ENCODE measurements around the gene ZNF718.

DNA sequence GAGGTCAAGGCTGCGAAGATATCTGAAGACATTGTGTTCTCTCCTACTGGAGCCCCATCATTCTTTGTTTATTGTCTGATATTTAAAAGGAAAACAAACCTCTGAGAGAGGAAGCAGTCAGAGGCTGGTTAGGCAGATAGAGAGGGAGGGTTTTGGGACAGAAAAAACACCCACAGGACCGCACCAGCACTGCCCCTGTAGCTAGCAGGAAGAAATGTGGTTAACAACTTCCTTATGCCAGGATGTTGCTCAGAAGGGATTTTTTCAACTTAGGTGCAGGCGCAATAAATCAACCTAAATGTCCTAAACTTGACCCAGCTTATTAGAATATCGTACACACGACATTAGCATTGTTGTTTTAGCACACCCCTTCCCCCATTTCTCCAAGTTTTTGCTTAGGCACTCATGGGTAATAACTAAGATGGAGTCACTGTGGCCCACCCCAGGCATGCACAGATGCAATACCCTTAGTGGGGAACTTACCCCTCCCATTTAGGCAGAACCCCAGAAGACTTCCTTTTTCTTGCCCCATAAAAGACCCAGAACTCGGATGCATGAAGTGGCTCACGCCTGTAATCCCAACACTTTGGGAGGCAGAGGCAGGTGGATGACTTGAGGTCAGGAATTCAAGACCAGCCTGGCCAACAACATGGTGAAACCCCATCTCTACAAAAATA lies 2.8 kb upstream of the ZNF718 start:
- TF ChIP-seq PHF8 (conservative IDR thresholded peaks at IDR 0.05; ENCODE audit: low read depth, low read length) (no peak), GABPA (IDR thresholded peaks at IDR 0.05; ENCODE audit: borderline replicate concordance, insufficient read depth, low read length) (no peak), SIX5 (IDR thresholded peaks at IDR 0.05; ENCODE audit: low read depth, low read length) (no peak), GTF2F1 (IDR thresholded peaks at IDR 0.05; ENCODE audit: borderline replicate concordance, low read depth, low read length) (no peak), SIRT6 (IDR thresholded peaks at IDR 0.05; ENCODE audit: low read length) (no peak), RAD21 (IDR thresholded peaks at IDR 0.05 in 1 of 2, conservative IDR thresholded peaks at IDR 0.05 in 1 of 2; ENCODE audit: low read depth in 2 of 2, low read length in 2 of 2) (no peak)
- TF ChIP-seq, protein P1, sequence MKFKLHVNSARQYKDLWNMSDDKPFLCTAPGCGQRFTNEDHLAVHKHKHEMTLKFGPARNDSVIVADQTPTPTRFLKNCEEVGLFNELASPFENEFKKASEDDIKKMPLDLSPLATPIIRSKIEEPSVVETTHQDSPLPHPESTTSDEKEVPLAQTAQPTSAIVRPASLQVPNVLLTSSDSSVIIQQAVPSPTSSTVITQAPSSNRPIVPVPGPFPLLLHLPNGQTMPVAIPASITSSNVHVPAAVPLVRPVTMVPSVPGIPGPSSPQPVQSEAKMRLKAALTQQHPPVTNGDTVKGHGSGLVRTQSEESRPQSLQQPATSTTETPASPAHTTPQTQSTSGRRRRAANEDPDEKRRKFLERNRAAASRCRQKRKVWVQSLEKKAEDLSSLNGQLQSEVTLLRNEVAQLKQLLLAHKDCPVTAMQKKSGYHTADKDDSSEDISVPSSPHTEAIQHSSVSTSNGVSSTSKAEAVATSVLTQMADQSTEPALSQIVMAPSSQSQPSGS (IDR thresholded peaks at IDR 0.05; ENCODE audit: low read length) = no peak
- TF ChIP-seq, protein P2, sequence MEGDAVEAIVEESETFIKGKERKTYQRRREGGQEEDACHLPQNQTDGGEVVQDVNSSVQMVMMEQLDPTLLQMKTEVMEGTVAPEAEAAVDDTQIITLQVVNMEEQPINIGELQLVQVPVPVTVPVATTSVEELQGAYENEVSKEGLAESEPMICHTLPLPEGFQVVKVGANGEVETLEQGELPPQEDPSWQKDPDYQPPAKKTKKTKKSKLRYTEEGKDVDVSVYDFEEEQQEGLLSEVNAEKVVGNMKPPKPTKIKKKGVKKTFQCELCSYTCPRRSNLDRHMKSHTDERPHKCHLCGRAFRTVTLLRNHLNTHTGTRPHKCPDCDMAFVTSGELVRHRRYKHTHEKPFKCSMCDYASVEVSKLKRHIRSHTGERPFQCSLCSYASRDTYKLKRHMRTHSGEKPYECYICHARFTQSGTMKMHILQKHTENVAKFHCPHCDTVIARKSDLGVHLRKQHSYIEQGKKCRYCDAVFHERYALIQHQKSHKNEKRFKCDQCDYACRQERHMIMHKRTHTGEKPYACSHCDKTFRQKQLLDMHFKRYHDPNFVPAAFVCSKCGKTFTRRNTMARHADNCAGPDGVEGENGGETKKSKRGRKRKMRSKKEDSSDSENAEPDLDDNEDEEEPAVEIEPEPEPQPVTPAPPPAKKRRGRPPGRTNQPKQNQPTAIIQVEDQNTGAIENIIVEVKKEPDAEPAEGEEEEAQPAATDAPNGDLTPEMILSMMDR (IDR thresholded peaks at IDR 0.05; ENCODE audit: control extremely low read depth in 1 of 3, insufficient read depth in 1 of 3, low read depth in 1 of 3, low read length in 3 of 3) = no peak
